GM12874 (cell line): ENCODE results near the gene SHD.

ENCODE experiments used
- CTCF ChIP-seq: IDR thresholded peaks from 2 replicates; pipeline ENCODE4 v1.5.1; 2011; ENCODE audit warnings: low read depth, mild to moderate bottlenecking, control low read depth, low read length, moderate library complexity; ENCODE audit not compliant: insufficient read depth

Gene SHD

GRCh38 chr19:4323692-4324091 lies 44.6 kb downstream of the SHD start:
- no peak for TF ChIP-seq CTCF

GRCh38 chr19:4324228-4324627 lies 45.2 kb downstream of the SHD start:
- TF ChIP-seq CTCF = no peak

DNA sequence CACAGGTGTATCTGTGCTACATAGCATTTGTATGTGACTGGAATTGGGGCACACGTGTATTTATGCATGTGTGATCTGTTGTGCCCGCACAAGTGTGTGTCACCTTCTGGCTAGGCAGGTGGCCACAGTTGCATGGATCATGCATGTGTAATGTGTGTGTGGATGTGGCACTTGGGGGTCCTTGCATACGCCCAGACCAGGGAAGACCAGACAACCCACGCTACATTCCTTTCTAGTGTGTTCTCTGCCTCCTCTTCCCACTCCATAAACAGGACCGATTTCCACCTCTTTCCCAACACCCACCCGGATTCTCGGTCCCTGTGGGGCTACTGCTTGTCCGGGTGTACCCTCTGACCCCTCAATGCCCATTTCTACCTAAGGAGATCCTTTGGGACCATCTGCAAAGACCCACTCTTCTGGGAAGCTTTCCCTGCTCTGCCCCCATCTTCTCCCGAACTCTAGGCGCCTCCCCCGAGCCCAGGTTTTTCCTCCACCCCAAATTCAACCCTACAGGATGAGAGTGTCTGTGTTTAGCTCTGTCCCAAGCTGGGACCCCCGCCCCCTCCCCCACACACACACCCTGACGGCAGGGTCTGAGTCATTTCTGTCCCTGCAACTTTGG lies 47.3 kb downstream of the SHD start:
- no peak for TF ChIP-seq CTCF

DNA sequence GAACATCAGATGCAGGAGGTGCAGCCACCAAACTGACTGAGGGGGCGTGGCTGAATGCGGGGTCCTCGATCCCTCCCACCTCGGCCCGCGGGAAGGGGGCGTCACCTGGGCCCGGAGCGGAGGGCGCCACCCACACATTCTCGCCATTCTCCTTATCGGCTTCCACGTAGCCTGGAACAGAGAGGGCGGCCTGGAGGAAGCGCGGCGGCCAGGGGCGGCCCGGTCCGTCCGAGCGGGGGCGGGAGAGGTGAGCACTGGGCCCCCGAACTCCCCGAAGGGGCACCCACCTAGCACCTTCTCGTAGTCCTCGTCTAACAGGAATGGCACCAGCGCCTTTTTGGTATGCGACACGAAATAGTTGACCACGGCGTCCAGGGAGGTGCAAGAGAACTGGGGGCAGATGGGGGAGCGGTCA lies 47.8 kb downstream of the SHD start:
- TF ChIP-seq CTCF = no peak

DNA sequence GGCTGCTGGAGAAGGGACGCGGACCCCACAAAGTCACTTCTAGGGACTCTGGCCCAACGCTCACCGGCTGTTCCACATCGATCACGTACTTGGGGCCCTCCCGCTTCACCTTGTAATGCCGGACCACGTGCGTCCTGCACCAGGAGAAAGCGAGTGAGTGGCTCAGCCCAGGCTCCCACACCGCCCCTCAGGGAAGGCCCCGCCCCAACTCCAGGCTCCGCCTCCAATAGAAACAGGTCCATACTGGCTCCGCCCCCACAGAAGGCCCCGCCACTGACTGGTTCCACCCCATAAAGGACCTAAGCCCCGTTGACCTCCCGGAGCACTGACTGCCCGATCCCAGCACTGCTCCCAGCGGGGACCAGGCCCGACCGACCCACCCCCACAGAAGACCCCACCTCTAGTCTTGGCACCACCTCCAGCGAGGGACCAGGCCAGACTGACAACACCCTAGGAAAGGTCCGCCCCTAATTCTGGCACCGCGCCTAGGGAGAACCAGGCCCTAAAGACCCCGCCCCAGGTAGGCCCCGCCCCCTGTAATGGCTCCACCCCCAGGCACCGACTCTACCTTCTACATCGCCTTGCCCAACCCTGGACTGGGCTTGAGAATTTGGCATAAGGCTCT lies 48.3 kb downstream of the SHD start:
- TF ChIP-seq CTCF = no peak

- no peak for TF ChIP-seq CTCF
Observed at GRCh38 chr19:4327877-4328242, 48.8 kb downstream of the SHD start.

DNA sequence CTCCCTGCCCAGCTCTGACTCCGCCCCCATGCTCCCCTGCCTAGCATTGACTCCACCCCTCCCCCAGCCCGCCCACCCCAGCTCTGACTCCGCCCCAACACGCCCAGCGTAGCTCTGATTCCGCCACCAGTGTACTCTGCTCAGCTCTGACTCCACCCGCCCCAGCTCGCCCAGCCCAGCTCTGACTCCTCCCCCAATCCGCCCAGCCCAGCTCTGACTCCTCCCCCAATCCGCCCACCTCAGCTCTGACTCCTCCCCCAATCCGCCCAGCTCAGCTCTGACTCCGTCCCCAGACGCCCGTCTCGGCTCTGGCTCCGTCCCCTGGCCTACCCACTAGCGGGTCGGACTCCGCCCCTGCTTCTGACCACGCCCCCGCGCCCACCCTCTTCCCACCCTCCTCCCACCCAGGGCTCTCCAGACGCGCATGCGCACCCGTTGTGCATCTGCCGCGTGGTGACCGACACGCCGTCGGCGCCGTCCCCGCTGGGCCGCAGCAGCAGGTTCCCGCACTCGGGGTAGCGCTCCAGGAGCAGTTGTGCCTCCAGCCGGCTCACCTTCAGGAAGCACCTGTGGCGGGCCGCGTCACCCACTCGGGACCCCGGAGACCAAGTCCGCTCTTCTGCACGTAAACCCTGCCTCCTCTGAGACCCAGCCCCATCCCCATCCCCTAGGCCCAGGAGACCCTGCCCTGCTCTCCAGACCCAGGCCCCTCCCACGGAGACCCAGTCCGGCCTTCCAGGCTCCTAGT lies 49.4 kb downstream of the SHD start:
- no peak for TF ChIP-seq CTCF
